Lower leg skin (tissue), 4 donors: Measurements from ENCODE around the gene TMPRSS13. TPM values are rescaled to one million over a fixed set of nuclear protein-coding genes. Genes with fewer than 3 reads are reported as not detected.

Experiments used
- DNase-seq, 2 donors: peaks; one replicate each; pipeline ENCODE4 v3.0.0-alpha.2; 2019; ENCODE audit warnings: low spot score in 2 of 2
- H3K4me3 ChIP-seq: fragments of 200-600 bp; sonication (generic); 2 replicates; pipeline ENCODE4 v1.5.1; 2017; ENCODE audit warnings: mild to moderate bottlenecking, low read depth; ENCODE audit not compliant: poor library complexity, severe bottlenecking
- POLR2A ChIP-seq, 2 donors: fragments of 450-650 bp; IDR thresholded peaks; one replicate each; pipeline ENCODE4 v1.6.1; 2016 to 2017; ENCODE audit warnings: antibody characterized with exemption in 2 of 2, mild to moderate bottlenecking in 1 of 2, moderate library complexity in 1 of 2
- WGBS, 2 donors: methylation state at CpG; one replicate each; pipeline ENCODE4 v1.1.5; 2018; 5-methylcytosine and 5-hydroxymethylcytosine counted together
- intact Hi-C: fragments of 100-400 bp; cut with DNase I; formaldehyde crosslinking; loops from one replicate; pipeline ENCODE4 v1.15.0; 2023; ENCODE audit warnings: low total_unique reads
- total RNA-seq, 4 donors: library from RNA; depleted of rRNA; stranded (reverse); fragments of >200 nt; gene quantifications; one replicate each; pipeline ENCODE4 v1.1.0, GENCODE V29; 2016
- TF ChIP-seq, protein P1 (sequence below), 3 donors: fragments of 450-650 bp; IDR thresholded peaks; one replicate each; pipeline ENCODE4 v1.5.1; 2016; ENCODE audit warnings: antibody characterized with exemption in 3 of 3, mild to moderate bottlenecking in 3 of 3, moderate library complexity in 2 of 3

Gene TMPRSS13
- total RNA-seq, 4 donors from 2014 or later: 100 to 171 (median 127) TPM

GRCh38 chr11:117921456-117921855 lies 7.7 kb downstream of the TMPRSS13 start:
- H3K4me3 ChIP-seq: no peak overlapping the region
- 94 to 97% methylated on average over 2 of the region's 2 CpGs for WGBS, 2 donors
- no peak for DNase-seq
- intact Hi-C loops: no loop called here
- TF ChIP-seq, protein P1, sequence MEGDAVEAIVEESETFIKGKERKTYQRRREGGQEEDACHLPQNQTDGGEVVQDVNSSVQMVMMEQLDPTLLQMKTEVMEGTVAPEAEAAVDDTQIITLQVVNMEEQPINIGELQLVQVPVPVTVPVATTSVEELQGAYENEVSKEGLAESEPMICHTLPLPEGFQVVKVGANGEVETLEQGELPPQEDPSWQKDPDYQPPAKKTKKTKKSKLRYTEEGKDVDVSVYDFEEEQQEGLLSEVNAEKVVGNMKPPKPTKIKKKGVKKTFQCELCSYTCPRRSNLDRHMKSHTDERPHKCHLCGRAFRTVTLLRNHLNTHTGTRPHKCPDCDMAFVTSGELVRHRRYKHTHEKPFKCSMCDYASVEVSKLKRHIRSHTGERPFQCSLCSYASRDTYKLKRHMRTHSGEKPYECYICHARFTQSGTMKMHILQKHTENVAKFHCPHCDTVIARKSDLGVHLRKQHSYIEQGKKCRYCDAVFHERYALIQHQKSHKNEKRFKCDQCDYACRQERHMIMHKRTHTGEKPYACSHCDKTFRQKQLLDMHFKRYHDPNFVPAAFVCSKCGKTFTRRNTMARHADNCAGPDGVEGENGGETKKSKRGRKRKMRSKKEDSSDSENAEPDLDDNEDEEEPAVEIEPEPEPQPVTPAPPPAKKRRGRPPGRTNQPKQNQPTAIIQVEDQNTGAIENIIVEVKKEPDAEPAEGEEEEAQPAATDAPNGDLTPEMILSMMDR (IDR thresholded peaks at IDR 0.05): no peak
- no peak for TF ChIP-seq POLR2A (IDR thresholded peaks at IDR 0.05)

GRCh38 chr11:117919781-117920221 lies 9.4 kb downstream of the TMPRSS13 start:
- peak in 1 of 2 donors; percentile 42 for DNase-seq
- 77 to 85% methylated on average over 4 of the region's 4 CpGs for WGBS, 2 donors
- intact Hi-C loops: no loop called here
- TF ChIP-seq POLR2A (IDR thresholded peaks at IDR 0.05): no peak
- TF ChIP-seq, protein P1 (IDR thresholded peaks at IDR 0.05): no peak
- H3K4me3 ChIP-seq: no peak overlapping the region

DNA sequence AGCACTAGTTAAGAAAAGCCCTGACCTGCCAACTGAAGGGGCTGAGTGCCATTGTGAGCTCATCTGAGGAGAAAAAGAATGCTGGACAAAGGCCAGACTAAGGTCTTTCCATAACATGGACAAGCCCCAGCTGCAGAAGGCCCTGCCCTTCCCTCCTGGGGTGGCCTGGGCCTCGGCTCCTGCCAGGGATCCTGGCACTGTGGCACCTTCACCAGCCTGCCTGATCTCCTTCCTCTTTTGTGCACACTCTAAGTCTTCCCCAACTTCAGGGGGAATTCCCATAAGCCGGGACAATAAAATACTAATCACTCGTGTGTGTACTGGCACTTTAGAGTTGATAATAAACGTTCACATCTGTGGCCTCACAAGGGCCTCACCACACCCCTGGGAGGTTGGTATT lies 9.9 kb downstream of the TMPRSS13 start:
- DNase-seq: peak in 1 of 2 donors; percentile 12
- TF ChIP-seq POLR2A (IDR thresholded peaks at IDR 0.05): no peak
- TF ChIP-seq, protein P1 (IDR thresholded peaks at IDR 0.05): no peak
- 13 to 21% methylated on average over 4 of the region's 4 CpGs for WGBS, 2 donors
- intact Hi-C loops: no loop called here
- H3K4me3 ChIP-seq: no peak overlapping the region

GRCh38 chr11:117918366-117919255 lies 10.6 kb downstream of the TMPRSS13 start:
- 87 to 90% methylated on average over 14 to 17 of the region's 17 CpGs for WGBS, 2 donors
- intact Hi-C loops: no loop called here
- no peak for TF ChIP-seq POLR2A (IDR thresholded peaks at IDR 0.05)
- TF ChIP-seq, protein P1 (IDR thresholded peaks at IDR 0.05): no peak
- H3K4me3 ChIP-seq: no peak overlapping the region
- peak in 1 of 2 donors; percentile 72 for DNase-seq

DNA sequence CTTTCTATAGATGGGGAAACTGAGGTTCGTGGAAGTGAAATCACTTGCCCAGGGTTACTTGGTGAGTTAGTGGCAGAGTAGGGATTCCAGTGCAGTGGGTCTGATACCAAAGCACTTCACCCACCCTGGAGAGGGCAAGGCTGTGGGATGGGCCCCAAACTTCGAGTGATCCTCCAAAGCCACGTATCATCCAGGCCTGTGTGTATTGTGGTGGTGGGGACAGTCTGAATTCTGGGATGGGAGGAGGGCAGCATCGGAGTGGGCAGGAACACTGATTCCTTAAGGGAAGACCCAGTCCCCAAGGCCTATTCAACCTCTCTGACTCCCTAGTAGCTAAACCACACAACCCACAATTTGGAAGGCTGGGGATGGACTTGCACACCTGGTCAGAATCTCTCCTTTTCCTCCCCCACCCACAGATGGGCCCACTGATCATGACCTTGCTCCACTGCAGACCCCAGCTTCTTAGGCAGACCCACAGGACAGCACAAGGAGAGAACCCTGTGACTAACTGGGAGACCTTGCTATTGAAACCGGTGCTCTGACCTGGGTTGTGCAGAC lies 11.5 kb downstream of the TMPRSS13 start:
- no peak overlapping the region for H3K4me3 ChIP-seq
- 91 to 100% methylated on average over 5 of the region's 5 CpGs for WGBS, 2 donors
- DNase-seq: peak in 1 of 2 donors; percentile 70
- no peak for TF ChIP-seq POLR2A (IDR thresholded peaks at IDR 0.05)
- TF ChIP-seq, protein P1 (IDR thresholded peaks at IDR 0.05): no peak
- intact Hi-C loops: no loop called here
